ENCODE results near the gene LRP3.

Gene LRP3

GRCh38 chr19:33248553-33248953, 54.4 kb downstream of the LRP3 start:
- Mint-ChIP-seq H3K9me3 (no peaks in the 10 kb centered on the region), H3K27me3 (peaks cover 2% of the 10 kb centered on the region), H3K36me3 (ENCODE audit: low read depth) (no peaks in the 10 kb centered on the region), H3K4me3 (no peak overlapping the region), H3K4me1 (ENCODE audit: low read depth) (peaks cover 29% of the 10 kb centered on the region), H3K27ac (no peak overlapping the region)
- intact Hi-C loops (cut with micrococcal nuclease): loop anchor here (5.0 to 10.0 kb wide), 2 partner anchors 54 to 126 kb away; partner anchors contain the start of genes CEBPA and CEBPG

- peaks cover 1% of the 10 kb centered on the region for H3K27me3 Mint-ChIP-seq
- peaks cover 29% of the 10 kb centered on the region for H3K4me1 Mint-ChIP-seq (ENCODE audit: low read depth)
- no peaks in the 10 kb centered on the region for H3K36me3 Mint-ChIP-seq (ENCODE audit: low read depth)
- no peak overlapping the region for H3K27ac Mint-ChIP-seq
- intact Hi-C loops (cut with micrococcal nuclease): loop anchor here (5.0 to 10.0 kb wide), 2 partner anchors 53 to 126 kb away; partner anchors contain the start of genes CEBPA and CEBPG
- no peaks in the 10 kb centered on the region for H3K9me3 Mint-ChIP-seq
- no peak overlapping the region for H3K4me3 Mint-ChIP-seq
Measured at GRCh38 chr19:33248954-33249613, 55.0 kb downstream of the LRP3 start.

- Mint-ChIP-seq H3K4me3 (no peak overlapping the region), H3K27ac (no peak overlapping the region), H3K36me3 (ENCODE audit: low read depth) (no peaks in the 10 kb centered on the region), H3K9me3 (no peaks in the 10 kb centered on the region), H3K4me1 (ENCODE audit: low read depth) (peaks cover 31% of the 10 kb centered on the region), H3K27me3 (no peaks in the 10 kb centered on the region)
- intact Hi-C loops (cut with micrococcal nuclease): loop anchor here (5.0 to 10.0 kb wide), 2 partner anchors 52 to 125 kb away; partner anchors contain the start of genes CEBPA and CEBPG
Measured at GRCh38 chr19:33249740-33250366, 55.7 kb downstream of the LRP3 start.

- Mint-ChIP-seq H3K4me1 (ENCODE audit: low read depth) (peaks cover 37% of the 10 kb centered on the region), H3K4me3 (no peak overlapping the region), H3K27ac (no peak overlapping the region), H3K27me3 (no peaks in the 10 kb centered on the region), H3K36me3 (ENCODE audit: low read depth) (no peaks in the 10 kb centered on the region), H3K9me3 (no peaks in the 10 kb centered on the region)
- intact Hi-C loops (cut with micrococcal nuclease): no loop called here
Measured at GRCh38 chr19:33250500-33250899, 56.4 kb downstream of the LRP3 start.

GRCh38 chr19:33251076-33251475, 56.9 kb downstream of the LRP3 start:
- no peaks in the 10 kb centered on the region for H3K9me3 Mint-ChIP-seq
- no peak overlapping the region for H3K27ac Mint-ChIP-seq
- intact Hi-C loops (cut with micrococcal nuclease): no loop called here
- no peaks in the 10 kb centered on the region for H3K27me3 Mint-ChIP-seq
- H3K4me3 Mint-ChIP-seq: no peak overlapping the region
- no peaks in the 10 kb centered on the region for H3K36me3 Mint-ChIP-seq (ENCODE audit: low read depth)
- H3K4me1 Mint-ChIP-seq (ENCODE audit: low read depth): peaks cover 43% of the 10 kb centered on the region

- H3K4me1 Mint-ChIP-seq (ENCODE audit: low read depth): peaks cover 48% of the 10 kb centered on the region
- intact Hi-C loops (cut with micrococcal nuclease): no loop called here
- H3K9me3 Mint-ChIP-seq: no peaks in the 10 kb centered on the region
- H3K27ac Mint-ChIP-seq: no peak overlapping the region
- H3K4me3 Mint-ChIP-seq: no peak overlapping the region
- no peaks in the 10 kb centered on the region for H3K36me3 Mint-ChIP-seq (ENCODE audit: low read depth)
- H3K27me3 Mint-ChIP-seq: no peaks in the 10 kb centered on the region
Measured at GRCh38 chr19:33251526-33252090, 57.5 kb downstream of the LRP3 start.

- Mint-ChIP-seq H3K4me3 (no peak overlapping the region), H3K9me3 (no peaks in the 10 kb centered on the region), H3K36me3 (ENCODE audit: low read depth) (no peaks in the 10 kb centered on the region), H3K4me1 (ENCODE audit: low read depth) (peaks cover 45% of the 10 kb centered on the region), H3K27me3 (no peaks in the 10 kb centered on the region), H3K27ac (no peak overlapping the region)
- intact Hi-C loops (cut with micrococcal nuclease): no loop called here
Measured at GRCh38 chr19:33252418-33252962, 58.4 kb downstream of the LRP3 start.

- Mint-ChIP-seq H3K4me3 (no peak overlapping the region), H3K36me3 (ENCODE audit: low read depth) (no peaks in the 10 kb centered on the region), H3K27me3 (no peaks in the 10 kb centered on the region), H3K9me3 (no peaks in the 10 kb centered on the region), H3K4me1 (ENCODE audit: low read depth) (peaks cover 41% of the 10 kb centered on the region), H3K27ac (peak overlapping the region; percentile 54)
- intact Hi-C loops (cut with micrococcal nuclease): no loop called here
Measured at GRCh38 chr19:33252971-33253370, 58.8 kb downstream of the LRP3 start.

- Mint-ChIP-seq H3K27ac (peak overlapping the region; percentile 54), H3K4me3 (no peak overlapping the region), H3K36me3 (ENCODE audit: low read depth) (no peaks in the 10 kb centered on the region), H3K9me3 (no peaks in the 10 kb centered on the region), H3K4me1 (ENCODE audit: low read depth) (peaks cover 45% of the 10 kb centered on the region), H3K27me3 (no peaks in the 10 kb centered on the region)
- intact Hi-C loops (cut with micrococcal nuclease): no loop called here
Measured at GRCh38 chr19:33254245-33254824, 60.2 kb downstream of the LRP3 start.

GRCh38 chr19:33255781-33256180, 61.7 kb downstream of the LRP3 start:
- no peaks in the 10 kb centered on the region for H3K9me3 Mint-ChIP-seq
- H3K36me3 Mint-ChIP-seq (ENCODE audit: low read depth): no peaks in the 10 kb centered on the region
- intact Hi-C loops (cut with micrococcal nuclease): no loop called here
- H3K27me3 Mint-ChIP-seq: no peaks in the 10 kb centered on the region
- H3K27ac Mint-ChIP-seq: peak overlapping the region; percentile 65
- H3K4me3 Mint-ChIP-seq: no peak overlapping the region
- H3K4me1 Mint-ChIP-seq (ENCODE audit: low read depth): peaks cover 59% of the 10 kb centered on the region

- Mint-ChIP-seq H3K27ac (peak overlapping the region; percentile 65), H3K27me3 (no peaks in the 10 kb centered on the region), H3K4me3 (no peak overlapping the region), H3K36me3 (ENCODE audit: low read depth) (no peaks in the 10 kb centered on the region), H3K4me1 (ENCODE audit: low read depth) (peaks cover 63% of the 10 kb centered on the region), H3K9me3 (no peaks in the 10 kb centered on the region)
- intact Hi-C loops (cut with micrococcal nuclease): no loop called here
Measured at GRCh38 chr19:33256261-33256660, 62.1 kb downstream of the LRP3 start.

- H3K4me3 Mint-ChIP-seq: no peak overlapping the region
- no peaks in the 10 kb centered on the region for H3K9me3 Mint-ChIP-seq
- peaks cover 74% of the 10 kb centered on the region for H3K4me1 Mint-ChIP-seq (ENCODE audit: low read depth)
- intact Hi-C loops (cut with micrococcal nuclease): no loop called here
- H3K27ac Mint-ChIP-seq: no peak overlapping the region
- H3K27me3 Mint-ChIP-seq: no peaks in the 10 kb centered on the region
- no peaks in the 10 kb centered on the region for H3K36me3 Mint-ChIP-seq (ENCODE audit: low read depth)
Measured at GRCh38 chr19:33257828-33258227, 63.7 kb downstream of the LRP3 start.

All from dendritic cell treated with granulocyte-macrophage colony-stimulating factor and Interleukin-4, amounts not matched to agents 40 ng/mL and 50 ng/mL, for 4 days (primary cell).